Ovary (tissue), 9 donors: Measurements from ENCODE around the gene CACNB4. TPM values are rescaled to one million over a fixed set of nuclear protein-coding genes. Genes with fewer than 3 reads are reported as not detected.

Experiments
- DNase-seq, 5 donors: peaks; one replicate each; pipeline ENCODE4 v3.0.0-alpha.2; 2019 to 2020
- H3K27ac ChIP-seq, 2 donors: fragments of 200-600 bp; one replicate each; pipeline versions ENCODE4 v1.5.1 to v1.8.0; 2019 to 2022
- H3K27me3 ChIP-seq: fragments of 200-600 bp; one replicate; pipeline ENCODE4 v1.8.0; 2022
- H3K36me3 ChIP-seq: fragments of 200-600 bp; sonication (generic); one replicate; pipeline ENCODE4 v1.5.1; 2019
- H3K4me1 ChIP-seq: one replicate; pipeline ENCODE4 v1.8.1; 2013; ENCODE audit warnings: mild to moderate bottlenecking, moderate library complexity; ENCODE audit not compliant: insufficient read depth
- H3K4me3 ChIP-seq: fragments of 200-600 bp; sonication (generic); one replicate; pipeline ENCODE4 v1.5.1; 2017
- H3K9me3 ChIP-seq, 2 donors: fragments of 200-600 bp in 1 of 2; sonication (generic) in 1 of 2; one replicate each; pipeline versions ENCODE4 v1.5.1 to v1.8.1; 2013 to 2019; ENCODE audit warnings: mild to moderate bottlenecking in 1 of 2, moderate library complexity in 1 of 2
- CTCF ChIP-seq, 3 donors: fragments of 450-650 bp in 2 of 3; fragments of 200-600 bp in 1 of 3; IDR thresholded peaks; one replicate each; pipeline versions ENCODE4 v1.5.1 to v1.8.0; 2016 to 2022; ENCODE audit warnings: antibody characterized with exemption in 3 of 3, mild to moderate bottlenecking in 1 of 3
- EP300 ChIP-seq: sonication (generic); formaldehyde crosslinking; IDR thresholded peaks from one replicate; pipeline ENCODE4 v1.6.1; 2017; ENCODE audit warnings: antibody characterized with exemption
- POLR2A ChIP-seq: fragments of 450-650 bp; IDR thresholded peaks from one replicate; pipeline ENCODE4 v1.6.1; 2017; ENCODE audit warnings: antibody characterized with exemption, mild to moderate bottlenecking, moderate library complexity
- WGBS, 3 donors: extraction: QIAGEN DNeasy Blood & Tissue Kit in 1 of 3; methylation state at CpG; one replicate each; pipeline versions ENCODE4 v1.1.5 to v1.1.7; 2013 to 2017; 5-methylcytosine and 5-hydroxymethylcytosine counted together
- intact Hi-C, 4 donors: fragments of 100-400 bp; cut with DNase I; formaldehyde crosslinking; loops; one replicate each; pipeline versions ENCODE4 v1.11.0 to v1.15.1; 2022 to 2023
- polyA plus RNA-seq, 2 donors: library from polyadenylated mRNA; stranded (reverse); fragments of 200-250 nt in 1 of 2; fragments of 350-450 nt in 1 of 2; fragmentation: Illumina TruSeq in 1 of 2; extraction: RNeasy Lipid Tissue Mini Kit (QIAGEN cat#74804) in 1 of 2; gene quantifications; one replicate each; pipeline ENCODE4 v1.2.3, GENCODE V29; 2013 to 2014
- total RNA-seq, 7 donors: library from RNA; depleted of rRNA in 2 of 7; stranded (reverse); fragments of >200 nt in 2 of 7; fragmentation: NEBNext Ultra II Directional in 3 of 7; extraction: Animal tissue kit (Norgen Biotek cat#: 25700) in 3 of 7; gene quantifications; one replicate each; pipeline versions ENCODE4 v1.1.0 to v1.2.4, GENCODE V29; 2016 to 2023
- donor health status: DM: no; HTN: no; CAD: no; lungs with moderate emphysema.
- donor health status: DM: no; HTN: no; CAD: no.
- donor health status: Bipolar disorder and iron deficiency.
- donor health status: DM: yes; HTN: yes; CAD: no.
- donor health status: DM: no; HTN: no; CAD: no.
- donor health status: DM: yes; HTN: yes; CAD: no.

CACNB4 gene
- total and polyA plus RNA-seq, 9 donors = 0.23 to 1.9 (median 1.0) TPM

- TF ChIP-seq POLR2A (no peak), EP300 (no peak), CTCF (IDR thresholded peaks at IDR 0.05) (no peak)
- no peak overlapping the region for H3K4me3 ChIP-seq
- H3K36me3 ChIP-seq = no peaks in the 10 kb centered on the region
- intact Hi-C loops = no loop called here
- DNase-seq = no peak
- no peaks in the 10 kb centered on the region for H3K9me3 ChIP-seq
- no peaks in the 10 kb centered on the region for H3K27me3 ChIP-seq
- H3K4me1 ChIP-seq = no peaks in the 10 kb centered on the region
- WGBS, 3 donors = 64 to 78% (median 73%) methylated on average over 4 of the region's 4 CpGs
- H3K27ac ChIP-seq = no peak overlapping the region
Observed at GRCh38 chr2:152056418-152056817, 42.4 kb downstream of the CACNB4 start.

GRCh38 chr2:152055366-152056108 lies 43.3 kb downstream of the CACNB4 start:
- no peak overlapping the region for H3K4me3 ChIP-seq
- H3K9me3 ChIP-seq = no peaks in the 10 kb centered on the region
- H3K27ac ChIP-seq = no peak overlapping the region
- intact Hi-C loops = no loop called here
- 92 to 96% (median 93%) methylated on average over 8 of the region's 8 CpGs for WGBS, 3 donors
- H3K4me1 ChIP-seq = no peaks in the 10 kb centered on the region
- no peak for TF ChIP-seq EP300
- TF ChIP-seq POLR2A = no peak
- TF ChIP-seq CTCF (IDR thresholded peaks at IDR 0.05) = no peak
- H3K27me3 ChIP-seq = no peaks in the 10 kb centered on the region
- no peaks in the 10 kb centered on the region for H3K36me3 ChIP-seq
- DNase-seq = no peak

GRCh38 chr2:152054593-152054992 lies 44.3 kb downstream of the CACNB4 start:
- intact Hi-C loops = no loop called here
- H3K4me1 ChIP-seq = no peaks in the 10 kb centered on the region
- TF ChIP-seq POLR2A (no peak), CTCF (IDR thresholded peaks at IDR 0.05) (no peak)
- no peaks in the 10 kb centered on the region for H3K36me3 ChIP-seq
- no peak overlapping the region for H3K4me3 ChIP-seq
- H3K27ac ChIP-seq = no peak overlapping the region
- H3K27me3 ChIP-seq = no peaks in the 10 kb centered on the region
- H3K9me3 ChIP-seq = no peaks in the 10 kb centered on the region
- no peak for DNase-seq
- 45 to 65% (median 50%) methylated on average over 2 of the region's 2 CpGs for WGBS, 3 donors

GRCh38 chr2:152051436-152051835 lies 47.4 kb downstream of the CACNB4 start:
- Histone ChIP-seq H3K9me3 (no peaks in the 10 kb centered on the region), H3K27me3 (no peaks in the 10 kb centered on the region), H3K4me1 (no peaks in the 10 kb centered on the region), H3K36me3 (no peaks in the 10 kb centered on the region), H3K4me3 (no peak overlapping the region), H3K27ac (no peak overlapping the region)
- DNase-seq = no peak
- TF ChIP-seq EP300 (no peak), POLR2A (no peak), CTCF (IDR thresholded peaks at IDR 0.05) (no peak)
- 93 to 97% (median 95%) methylated on average over 3 of the region's 3 CpGs for WGBS, 3 donors
- intact Hi-C loops = no loop called here
